Progenitor cell of endocrine pancreas (in vitro differentiated cells): ENCODE data around the gene RAET1L. TPM values are rescaled to one million over a fixed set of nuclear protein-coding genes. Genes with fewer than 3 reads are reported as not detected.
A peak's percentile ranks its signal among the peaks of the same experiment; 100 is the strongest.

ENCODE experiments used
- DNase-seq: peaks from one replicate; pipeline ENCODE4 v3.0.0; 2021; ENCODE audit warnings: low spot score; ENCODE audit not compliant: unreplicated experiment
- H3K27ac Mint-ChIP-seq: 2 replicates; pipeline ENCODE4 v1.8.0; 2021; ENCODE audit warnings: mild to moderate bottlenecking, moderate library complexity, mixed read lengths
- H3K27me3 Mint-ChIP-seq: 2 replicates; pipeline ENCODE4 v1.8.0; 2021; ENCODE audit warnings: mixed read lengths
- H3K36me3 Mint-ChIP-seq: 2 replicates; pipeline ENCODE4 v1.8.0; 2022; ENCODE audit warnings: mixed read lengths; ENCODE audit not compliant: insufficient read depth
- H3K4me1 Mint-ChIP-seq: 2 replicates; pipeline ENCODE4 v1.8.0; 2021; ENCODE audit warnings: low read depth, mixed read lengths
- H3K4me3 Mint-ChIP-seq: 2 replicates; pipeline ENCODE4 v1.8.0; 2021; ENCODE audit warnings: low read depth, mild to moderate bottlenecking, moderate library complexity, mixed read lengths
- H3K9me3 Mint-ChIP-seq: 2 replicates; pipeline ENCODE4 v1.8.0; 2021; ENCODE audit warnings: low read depth, mixed read lengths
- CTCF ChIP-seq: fragments of 200-600 bp; sonication (generic); IDR thresholded peaks from one replicate; pipeline ENCODE4 v1.5.0; 2021; ENCODE audit warnings: antibody characterized with exemption, mild to moderate bottlenecking; ENCODE audit not compliant: unreplicated experiment
- total RNA-seq: library from RNA; stranded (reverse); gene quantifications from 2 replicates; pipeline ENCODE4 v1.2.1, GENCODE V29; 2021

Gene RAET1L
- total RNA-seq, 1 donor from 2014 or later = not detected

- no peaks in the 10 kb centered on the region for H3K9me3 Mint-ChIP-seq
- no peak overlapping the region for H3K27ac Mint-ChIP-seq
- no peak for DNase-seq
- peak overlapping the region; percentile 68 for H3K4me3 Mint-ChIP-seq
- peaks cover 95% of the 10 kb centered on the region for H3K27me3 Mint-ChIP-seq
- TF ChIP-seq CTCF = no peak
- peaks cover 2% of the 10 kb centered on the region for H3K36me3 Mint-ChIP-seq
- peaks cover 10% of the 10 kb centered on the region for H3K4me1 Mint-ChIP-seq
Measured at GRCh38 chr6:149990212-149990660, 35.1 kb downstream of the RAET1L start.

GRCh38 chr6:149988550-149989346, 36.6 kb downstream of the RAET1L start:
- H3K4me3 Mint-ChIP-seq = no peak overlapping the region
- peaks cover 10% of the 10 kb centered on the region for H3K4me1 Mint-ChIP-seq
- no peak for TF ChIP-seq CTCF
- peaks cover 94% of the 10 kb centered on the region for H3K27me3 Mint-ChIP-seq
- peaks cover 2% of the 10 kb centered on the region for H3K36me3 Mint-ChIP-seq
- H3K9me3 Mint-ChIP-seq = no peaks in the 10 kb centered on the region
- DNase-seq = no peak
- no peak overlapping the region for H3K27ac Mint-ChIP-seq

GRCh38 chr6:149987602-149988107, 37.7 kb downstream of the RAET1L start:
- peaks cover 2% of the 10 kb centered on the region for H3K36me3 Mint-ChIP-seq
- H3K9me3 Mint-ChIP-seq = no peaks in the 10 kb centered on the region
- peaks cover 91% of the 10 kb centered on the region for H3K27me3 Mint-ChIP-seq
- H3K27ac Mint-ChIP-seq = no peak overlapping the region
- peaks cover 10% of the 10 kb centered on the region for H3K4me1 Mint-ChIP-seq
- no peak for DNase-seq
- H3K4me3 Mint-ChIP-seq = no peak overlapping the region
- no peak for TF ChIP-seq CTCF

GRCh38 chr6:149985481-149985937, 39.8 kb downstream of the RAET1L start:
- Mint-ChIP-seq H3K4me1 (peaks cover 3% of the 10 kb centered on the region), H3K36me3 (peaks cover 2% of the 10 kb centered on the region), H3K27me3 (peaks cover 93% of the 10 kb centered on the region), H3K9me3 (no peaks in the 10 kb centered on the region), H3K27ac (no peak overlapping the region), H3K4me3 (no peak overlapping the region)
- TF ChIP-seq CTCF = no peak
- DNase-seq = no peak

- no peak overlapping the region for H3K4me3 Mint-ChIP-seq
- H3K9me3 Mint-ChIP-seq = no peaks in the 10 kb centered on the region
- DNase-seq = no peak
- H3K27ac Mint-ChIP-seq = no peak overlapping the region
- H3K27me3 Mint-ChIP-seq = peaks cover 91% of the 10 kb centered on the region
- no peaks in the 10 kb centered on the region for H3K4me1 Mint-ChIP-seq
- H3K36me3 Mint-ChIP-seq = peaks cover 2% of the 10 kb centered on the region
- TF ChIP-seq CTCF = no peak
Measured at GRCh38 chr6:149984773-149985172, 40.6 kb downstream of the RAET1L start.
